Measurements from ENCODE around the gene SNIP1.

Gene SNIP1

DNA sequence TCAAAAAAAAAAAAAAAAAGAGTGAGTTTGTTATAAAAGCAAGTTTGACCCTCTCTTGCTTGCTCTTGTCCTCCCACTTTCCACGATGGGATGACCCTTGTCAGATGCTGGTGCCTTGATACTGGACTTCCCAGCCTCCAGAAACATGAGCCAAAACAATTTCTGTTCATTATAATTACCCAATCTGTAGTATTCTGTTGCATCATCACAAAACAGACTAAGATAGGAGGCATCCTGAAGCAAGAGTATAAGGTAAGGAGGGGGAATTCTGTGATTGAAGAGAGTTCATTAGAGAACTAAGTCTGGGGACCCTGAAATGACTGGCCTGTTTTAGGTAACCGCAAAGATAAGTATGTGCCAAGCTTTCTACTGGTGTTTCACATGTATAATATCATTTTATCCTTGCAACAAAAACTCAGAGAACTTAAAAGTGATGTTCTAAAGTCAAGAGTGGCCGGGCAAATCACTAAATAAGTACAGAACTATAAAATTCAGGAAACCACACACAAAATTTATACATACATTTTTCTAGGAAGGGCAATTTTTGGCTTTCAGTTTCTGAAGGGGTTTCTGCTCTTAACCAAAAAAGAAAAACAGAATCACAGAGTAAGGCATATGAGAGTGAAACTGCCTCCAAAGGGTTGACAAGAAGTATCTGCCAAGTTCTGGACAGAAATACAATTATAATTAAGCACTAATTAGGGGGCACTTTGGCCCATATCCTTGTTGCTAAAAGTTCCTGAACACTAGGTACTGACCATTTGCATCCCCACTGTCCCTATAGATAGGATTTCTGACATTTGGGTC, 16.6 kb upstream of the SNIP1 start:
- CTCF ChIA-PET, result no interaction called here

DNA sequence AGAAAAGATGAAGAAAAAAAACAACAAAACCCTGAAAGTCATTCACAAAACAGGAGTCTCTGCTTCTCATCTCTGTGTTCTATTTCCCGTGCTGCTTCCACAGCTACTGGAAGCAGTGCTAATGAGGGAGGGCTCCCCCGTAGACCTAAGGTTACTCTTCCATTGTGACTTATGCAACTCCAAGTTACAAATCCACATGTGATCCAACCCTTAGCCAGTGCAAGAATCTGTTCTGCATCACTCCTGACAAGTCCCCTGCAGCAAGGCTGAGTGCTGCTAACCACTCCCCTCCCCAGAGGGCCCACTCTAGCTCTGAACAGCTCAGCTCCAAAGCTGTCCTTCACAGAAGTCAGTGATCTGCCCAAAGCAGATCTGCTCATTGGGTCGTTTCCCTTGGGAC, 12.9 kb upstream of the SNIP1 start:
- CTCF ChIA-PET, result interaction anchor here (1.7 to 2.5 kb wide), 2 partner anchors 52 to 115 kb away, joined by 7 to 9 read pairs; partner anchors contain the start of gene MEAF6
- TF ChIP-seq, protein P1, sequence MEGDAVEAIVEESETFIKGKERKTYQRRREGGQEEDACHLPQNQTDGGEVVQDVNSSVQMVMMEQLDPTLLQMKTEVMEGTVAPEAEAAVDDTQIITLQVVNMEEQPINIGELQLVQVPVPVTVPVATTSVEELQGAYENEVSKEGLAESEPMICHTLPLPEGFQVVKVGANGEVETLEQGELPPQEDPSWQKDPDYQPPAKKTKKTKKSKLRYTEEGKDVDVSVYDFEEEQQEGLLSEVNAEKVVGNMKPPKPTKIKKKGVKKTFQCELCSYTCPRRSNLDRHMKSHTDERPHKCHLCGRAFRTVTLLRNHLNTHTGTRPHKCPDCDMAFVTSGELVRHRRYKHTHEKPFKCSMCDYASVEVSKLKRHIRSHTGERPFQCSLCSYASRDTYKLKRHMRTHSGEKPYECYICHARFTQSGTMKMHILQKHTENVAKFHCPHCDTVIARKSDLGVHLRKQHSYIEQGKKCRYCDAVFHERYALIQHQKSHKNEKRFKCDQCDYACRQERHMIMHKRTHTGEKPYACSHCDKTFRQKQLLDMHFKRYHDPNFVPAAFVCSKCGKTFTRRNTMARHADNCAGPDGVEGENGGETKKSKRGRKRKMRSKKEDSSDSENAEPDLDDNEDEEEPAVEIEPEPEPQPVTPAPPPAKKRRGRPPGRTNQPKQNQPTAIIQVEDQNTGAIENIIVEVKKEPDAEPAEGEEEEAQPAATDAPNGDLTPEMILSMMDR (IDR thresholded peaks at IDR 0.05; ENCODE audit: insufficient read depth, low read length, missing control alignments), result no peak
- POLR2A ChIA-PET, result no interaction called here

More for the DNA sequence above, 16.6 kb upstream of the SNIP1 start:
- TF ChIP-seq, protein P1 (IDR thresholded peaks at IDR 0.05; ENCODE audit: insufficient read depth, low read length, missing control alignments), result no peak
- no peak for DNase-seq (ENCODE audit: low read depth, low spot score)
- POLR2A ChIA-PET, result interaction anchor here (0.7 kb wide), 1 partner anchor 106 kb away, joined by 3 read pairs; no protein-coding TSS in a partner anchor
- no peak overlapping the region for H3K4me3 ChIP-seq (ENCODE audit: low read depth, low read length)

DNA sequence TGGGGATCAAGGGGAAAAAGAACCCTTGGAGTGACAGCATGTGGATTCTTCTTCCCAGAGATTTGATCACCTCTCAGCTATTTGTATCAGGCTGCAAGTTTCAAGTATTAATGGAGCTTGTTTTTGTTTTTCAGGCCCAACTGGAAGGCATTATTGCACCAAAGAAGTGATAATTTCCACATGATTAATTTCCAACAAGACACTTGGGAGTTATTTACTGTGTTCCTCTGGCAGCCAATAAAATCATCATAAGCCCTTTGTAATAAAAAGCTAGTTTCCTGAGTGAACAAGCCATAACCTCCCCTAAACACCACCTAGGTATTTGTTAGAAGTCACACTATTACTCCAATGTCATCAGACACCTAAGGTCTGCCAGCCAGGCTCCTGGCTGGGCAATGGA, 10.8 kb upstream of the SNIP1 start:
- no peak for DNase-seq (ENCODE audit: low read depth, low spot score)
- CTCF ChIA-PET, result interaction anchor here (0.5 to 3.9 kb wide), 5 partner anchors 8 to 119 kb away, joined by 3 to 64 read pairs (median 3); partner anchors contain the start of gene DNALI1
- TF ChIP-seq, protein P1 (IDR thresholded peaks at IDR 0.05; ENCODE audit: insufficient read depth, low read length, missing control alignments), result no peak
- H3K4me3 ChIP-seq (ENCODE audit: low read depth, low read length), result no peak overlapping the region
- POLR2A ChIA-PET, result interaction anchor here (0.9 to 1.5 kb wide), 3 partner anchors 10 to 118 kb away, joined by 3 to 4 read pairs (median 3); partner anchors contain the start of gene SNIP1

More for the DNA sequence above, 12.9 kb upstream of the SNIP1 start:
- DNase-seq (ENCODE audit: low read depth, low spot score), result no peak
- H3K4me3 ChIP-seq (ENCODE audit: low read depth, low read length), result no peak overlapping the region

DNA sequence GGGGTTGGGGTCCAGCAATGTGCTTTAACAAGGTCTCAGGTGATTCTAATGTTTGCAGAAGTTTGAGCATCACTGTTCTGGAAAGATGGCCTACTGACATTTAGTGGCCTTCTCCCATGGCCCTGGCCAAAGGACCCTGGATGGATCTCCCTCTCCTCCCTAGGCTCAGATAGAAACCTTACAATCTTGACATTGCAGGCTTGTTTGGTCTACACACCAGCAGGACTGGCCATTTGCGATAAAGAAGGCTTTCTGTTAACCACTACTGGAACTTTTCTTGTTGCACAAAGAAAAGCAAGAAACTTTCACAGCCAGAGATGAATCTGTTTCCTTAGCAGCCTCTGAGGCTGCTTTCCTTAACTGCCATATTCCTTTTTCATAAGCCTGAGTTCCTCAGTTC, 8.9 kb upstream of the SNIP1 start:
- CTCF ChIA-PET, result interaction anchor here (1.0 to 3.9 kb wide), 6 partner anchors 9 to 121 kb away, joined by 3 to 64 read pairs (median 4); partner anchors contain the start of gene SNIP1
- DNase-seq (ENCODE audit: low read depth, low spot score), result no peak
- POLR2A ChIA-PET, result no interaction called here
- TF ChIP-seq, protein P1 (IDR thresholded peaks at IDR 0.05; ENCODE audit: insufficient read depth, low read length, missing control alignments), result no peak
- no peak overlapping the region for H3K4me3 ChIP-seq (ENCODE audit: low read depth, low read length)

DNA sequence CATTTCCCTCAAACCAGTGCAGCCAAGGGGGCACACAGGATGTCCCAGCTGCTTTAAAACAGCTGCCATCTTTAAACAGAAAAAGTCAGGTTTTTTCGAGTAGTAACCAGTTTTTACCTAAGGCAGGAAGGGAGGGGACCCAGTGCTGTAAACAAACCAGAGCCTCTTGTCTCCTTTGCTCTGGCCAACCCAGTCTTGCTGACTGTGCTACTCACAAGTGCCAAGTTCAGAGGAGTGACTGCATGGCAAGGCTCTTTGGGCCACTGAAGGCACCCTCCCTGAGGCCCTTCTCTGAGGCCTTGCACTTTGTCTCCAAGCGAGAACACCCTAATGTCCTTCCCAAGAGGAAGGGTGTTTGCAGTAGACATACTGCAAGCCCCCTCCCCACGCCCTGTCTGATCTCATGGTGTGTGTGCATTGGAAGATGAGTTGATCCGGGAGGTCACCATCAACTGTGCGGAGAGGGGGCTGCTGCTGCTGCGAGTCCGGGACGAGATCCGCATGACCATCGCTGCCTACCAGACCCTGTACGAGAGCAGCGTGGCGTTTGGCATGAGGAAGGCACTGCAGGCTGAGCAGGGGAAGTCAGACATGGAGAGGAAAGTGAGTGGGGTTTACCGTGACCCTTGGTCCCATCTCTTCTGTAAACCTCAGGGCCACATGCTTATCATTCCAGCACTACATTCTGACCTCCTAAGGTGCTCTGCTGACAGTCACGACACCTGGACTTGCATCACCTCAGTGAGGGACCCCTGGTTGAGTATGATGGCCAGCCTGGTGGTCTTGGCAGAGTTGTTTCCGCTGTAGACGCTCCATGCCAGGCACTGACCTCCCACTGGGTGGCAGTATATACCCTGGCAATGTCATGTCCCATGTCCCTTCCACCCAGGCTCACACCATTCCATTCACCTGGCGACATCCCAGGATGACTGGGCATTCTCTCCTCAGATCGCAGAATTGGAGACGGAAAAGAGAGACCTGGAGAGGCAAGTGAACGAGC, 7.3 kb upstream of the SNIP1 start:
- CTCF ChIA-PET, result interaction anchor here (0.7 to 3.9 kb wide), 9 partner anchors 8 to 298 kb away, joined by 3 to 64 read pairs (median 4); partner anchors contain the start of genes MTF1 and SNIP1

More for the DNA sequence above, 7.3 kb upstream of the SNIP1 start:
- no peak overlapping the region for H3K4me3 ChIP-seq (ENCODE audit: low read depth, low read length)
- TF ChIP-seq, protein P1 (IDR thresholded peaks at IDR 0.05; ENCODE audit: insufficient read depth, low read length, missing control alignments), result peak; percentile 61
- POLR2A ChIA-PET, result no interaction called here
- DNase-seq (ENCODE audit: low read depth, low spot score), result no peak

Measured in AG04449 (cell line).